Measurements from ENCODE around the gene KANSL1. TPM values are rescaled to one million over a fixed set of nuclear protein-coding genes. Genes with fewer than 3 reads are reported as not detected.

The KANSL1 gene
- total RNA-seq, 1 donor from 2014 or later = 78.5 TPM

DNA sequence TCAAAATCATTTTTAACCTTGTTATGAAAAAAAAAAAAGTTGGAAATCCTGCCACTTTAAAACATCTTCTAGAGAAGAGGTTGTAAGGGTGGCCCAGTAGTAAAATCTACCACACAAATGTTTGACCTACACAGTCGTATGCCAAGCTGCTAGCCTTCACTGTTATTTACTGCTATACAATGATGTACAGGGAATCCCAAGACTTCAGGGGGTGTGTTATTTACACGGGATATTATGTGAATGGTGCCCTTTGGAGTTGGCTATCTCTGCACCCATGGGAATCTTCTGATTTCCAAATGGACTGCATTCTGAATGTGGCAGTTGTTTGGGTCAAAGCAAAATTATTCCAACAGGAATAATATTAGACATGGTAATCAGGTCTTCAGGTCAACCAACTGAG, 148.2 kb downstream of the KANSL1 start:
- intact Hi-C loops (cut with DNase I) = loop anchor here (10.0 kb wide), 1 partner anchor 150 kb away; the partner anchor contains the start of gene KANSL1
- TF ChIP-seq, protein P1, sequence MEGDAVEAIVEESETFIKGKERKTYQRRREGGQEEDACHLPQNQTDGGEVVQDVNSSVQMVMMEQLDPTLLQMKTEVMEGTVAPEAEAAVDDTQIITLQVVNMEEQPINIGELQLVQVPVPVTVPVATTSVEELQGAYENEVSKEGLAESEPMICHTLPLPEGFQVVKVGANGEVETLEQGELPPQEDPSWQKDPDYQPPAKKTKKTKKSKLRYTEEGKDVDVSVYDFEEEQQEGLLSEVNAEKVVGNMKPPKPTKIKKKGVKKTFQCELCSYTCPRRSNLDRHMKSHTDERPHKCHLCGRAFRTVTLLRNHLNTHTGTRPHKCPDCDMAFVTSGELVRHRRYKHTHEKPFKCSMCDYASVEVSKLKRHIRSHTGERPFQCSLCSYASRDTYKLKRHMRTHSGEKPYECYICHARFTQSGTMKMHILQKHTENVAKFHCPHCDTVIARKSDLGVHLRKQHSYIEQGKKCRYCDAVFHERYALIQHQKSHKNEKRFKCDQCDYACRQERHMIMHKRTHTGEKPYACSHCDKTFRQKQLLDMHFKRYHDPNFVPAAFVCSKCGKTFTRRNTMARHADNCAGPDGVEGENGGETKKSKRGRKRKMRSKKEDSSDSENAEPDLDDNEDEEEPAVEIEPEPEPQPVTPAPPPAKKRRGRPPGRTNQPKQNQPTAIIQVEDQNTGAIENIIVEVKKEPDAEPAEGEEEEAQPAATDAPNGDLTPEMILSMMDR (IDR thresholded peaks at IDR 0.05) = no peak
- DNase-seq (no peak), ATAC-seq (no peak)
- Histone ChIP-seq H3K27ac (no peak overlapping the region), H3K9me3 (no peaks in the 10 kb centered on the region), H3K4me1 (peaks cover 37% of the 10 kb centered on the region), H3K27me3 (ENCODE audit: low read depth) (no peaks in the 10 kb centered on the region), H3K4me3 (no peak overlapping the region), H3K36me3 (peaks cover 74% of the 10 kb centered on the region)

DNA sequence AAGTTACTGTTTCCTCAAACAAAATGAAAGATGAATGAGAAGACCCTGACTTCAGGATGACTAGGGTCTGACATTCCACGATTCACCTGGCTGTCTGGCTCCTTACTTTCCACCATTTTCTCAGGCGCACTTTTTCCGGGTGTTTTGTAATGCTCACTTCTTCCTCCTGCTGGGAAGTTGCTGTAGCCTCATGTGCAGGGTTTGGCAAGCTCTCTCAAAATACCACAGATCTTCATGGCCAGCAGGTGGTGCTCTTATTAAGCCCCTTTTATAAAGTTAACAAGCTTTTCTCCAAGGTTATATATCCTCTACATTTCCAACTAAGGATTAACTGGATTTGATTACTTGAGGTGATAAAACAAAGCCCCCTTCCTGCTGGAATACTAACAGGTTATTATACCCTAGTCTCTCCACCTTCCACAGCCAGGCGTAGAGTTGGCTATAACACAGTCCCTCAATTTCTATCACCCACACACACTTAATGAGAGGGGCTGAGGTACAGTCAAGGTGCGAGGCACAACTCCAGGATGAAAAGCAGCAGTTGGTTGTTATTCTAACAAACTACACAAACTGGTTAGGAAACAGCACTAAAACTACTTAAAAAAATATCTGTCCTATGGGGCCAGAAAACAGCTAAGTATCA, 148.8 kb downstream of the KANSL1 start:
- H3K4me1 ChIP-seq = peaks cover 43% of the 10 kb centered on the region
- DNase-seq = no peak
- peak; percentile 91 for ATAC-seq
- no peaks in the 10 kb centered on the region for H3K27me3 ChIP-seq (ENCODE audit: low read depth)
- peak overlapping the region; percentile 19 for H3K27ac ChIP-seq
- H3K4me3 ChIP-seq = no peak overlapping the region
- H3K9me3 ChIP-seq = no peaks in the 10 kb centered on the region
- H3K36me3 ChIP-seq = peaks cover 74% of the 10 kb centered on the region
- TF ChIP-seq, protein P1 (IDR thresholded peaks at IDR 0.05) = peak; percentile 82
- intact Hi-C loops (cut with DNase I) = loop anchor here (10.0 kb wide), 1 partner anchor 150 kb away; the partner anchor contains the start of gene KANSL1

DNA sequence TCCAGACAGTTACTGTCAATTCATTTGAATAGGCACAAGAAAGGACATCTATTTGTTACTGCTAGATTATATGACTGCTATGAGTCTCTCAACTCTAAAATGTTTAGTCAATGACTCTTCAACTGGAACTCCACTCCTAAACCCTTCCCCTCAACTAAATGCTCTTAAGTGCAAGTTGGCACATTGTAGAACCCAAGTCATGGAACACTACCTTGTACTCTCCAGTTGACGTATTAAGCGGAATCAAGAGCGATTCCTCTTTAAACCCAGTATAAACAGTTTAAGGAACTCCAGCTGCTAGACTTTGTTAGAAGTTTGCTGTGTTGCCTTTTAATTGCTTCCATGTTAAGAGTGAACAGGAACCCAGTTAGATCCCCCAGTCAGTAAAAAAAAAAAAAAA, 149.6 kb downstream of the KANSL1 start:
- Histone ChIP-seq H3K36me3 (peaks cover 74% of the 10 kb centered on the region), H3K27ac (peak overlapping the region; percentile 19)
- intact Hi-C loops (cut with DNase I) = loop anchor here (10.0 kb wide), 1 partner anchor 151 kb away; the partner anchor contains the start of gene KANSL1

DNA sequence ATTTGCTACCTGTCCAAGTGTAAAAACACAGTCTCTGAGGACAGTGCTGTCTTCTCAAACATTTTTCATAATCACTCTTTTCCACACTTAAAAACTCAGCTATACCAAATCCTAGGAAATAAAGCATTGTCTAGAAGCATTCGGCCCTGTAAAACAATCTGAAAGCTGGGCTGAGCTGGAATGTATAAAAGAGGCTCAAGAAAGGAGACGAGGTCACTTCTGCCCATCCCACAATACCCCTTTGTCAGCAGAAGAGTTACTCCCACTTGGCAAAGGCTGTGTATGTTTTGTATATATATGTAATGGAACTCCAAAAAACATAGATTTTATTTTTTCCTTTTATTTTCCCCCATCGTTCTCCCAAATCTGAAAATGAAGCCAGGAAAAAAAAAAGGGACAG, 150.3 kb downstream of the KANSL1 start:
- intact Hi-C loops (cut with DNase I) = loop anchor here (10.0 kb wide), 1 partner anchor 152 kb away; the partner anchor contains the start of gene KANSL1
- Histone ChIP-seq H3K9me3 (no peaks in the 10 kb centered on the region), H3K27ac (peak overlapping the region; percentile 19), H3K4me3 (no peak overlapping the region), H3K27me3 (ENCODE audit: low read depth) (no peaks in the 10 kb centered on the region), H3K4me1 (peaks cover 45% of the 10 kb centered on the region), H3K36me3 (peaks cover 74% of the 10 kb centered on the region)
- TF ChIP-seq, protein P1 (IDR thresholded peaks at IDR 0.05) = no peak
- no peak for ATAC-seq
- no peak for DNase-seq

More for the DNA sequence above, 149.6 kb downstream of the KANSL1 start:
- no peak overlapping the region for H3K4me3 ChIP-seq
- H3K9me3 ChIP-seq = no peaks in the 10 kb centered on the region
- TF ChIP-seq, protein P1 (IDR thresholded peaks at IDR 0.05) = no peak
- ATAC-seq (peak; percentile 83 to 92), DNase-seq (no peak)
- peaks cover 45% of the 10 kb centered on the region for H3K4me1 ChIP-seq
- H3K27me3 ChIP-seq (ENCODE audit: low read depth) = no peaks in the 10 kb centered on the region

DNA sequence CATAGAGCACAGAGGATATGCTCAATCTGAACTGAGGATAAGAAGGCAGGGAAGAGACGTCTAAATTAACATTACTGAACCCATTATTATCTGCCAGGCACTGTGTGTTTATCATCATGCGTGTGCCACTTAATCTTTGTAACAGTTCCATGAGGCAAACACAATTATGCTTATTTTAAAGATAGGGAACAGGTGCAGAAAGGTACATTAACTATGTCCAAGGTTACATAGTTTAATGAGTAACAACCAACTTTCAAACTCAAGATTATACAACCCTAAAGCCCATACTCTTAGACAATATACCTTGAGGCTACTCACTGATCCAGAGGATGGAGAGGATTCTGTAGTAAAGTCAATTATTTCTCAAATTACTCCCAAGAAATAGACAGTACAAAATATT, 151.0 kb downstream of the KANSL1 start:
- Histone ChIP-seq H3K4me1 (peaks cover 45% of the 10 kb centered on the region), H3K36me3 (peaks cover 74% of the 10 kb centered on the region), H3K9me3 (no peaks in the 10 kb centered on the region), H3K4me3 (no peak overlapping the region), H3K27me3 (ENCODE audit: low read depth) (no peaks in the 10 kb centered on the region), H3K27ac (no peak overlapping the region)
- intact Hi-C loops (cut with DNase I) = loop anchor here (10.0 kb wide), 1 partner anchor 153 kb away; the partner anchor contains the start of gene KANSL1
- no peak for ATAC-seq
- no peak for DNase-seq
- TF ChIP-seq, protein P1 (IDR thresholded peaks at IDR 0.05) = no peak
